Measurements from ENCODE around the gene PARK7. TPM values are rescaled to one million over a fixed set of nuclear protein-coding genes. Genes with fewer than 3 reads are reported as not detected.

PARK7 gene
- total and polyA plus RNA-seq, 7 donors, result 176 to 270 (median 243) TPM

DNA sequence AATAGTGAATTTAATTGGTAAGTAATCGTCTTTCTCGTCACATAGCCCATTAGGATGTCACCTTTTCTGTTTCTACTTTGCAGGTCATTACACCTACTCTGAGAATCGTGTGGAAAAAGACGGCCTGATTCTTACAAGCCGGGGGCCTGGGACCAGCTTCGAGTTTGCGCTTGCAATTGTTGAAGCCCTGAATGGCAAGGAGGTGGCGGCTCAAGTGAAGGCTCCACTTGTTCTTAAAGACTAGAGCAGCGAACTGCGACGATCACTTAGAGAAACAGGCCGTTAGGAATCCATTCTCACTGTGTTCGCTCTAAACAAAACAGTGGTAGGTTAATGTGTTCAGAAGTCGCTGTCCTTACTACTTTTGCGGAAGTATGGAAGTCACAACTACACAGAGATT, 23.3 kb downstream of the PARK7 start:
- 94 to 96% methylated on average over 15 of the region's 15 CpGs for WGBS, 2 donors
- DNase-seq, result no peak
- no peaks in the 10 kb centered on the region for H3K9me3 ChIP-seq

DNA sequence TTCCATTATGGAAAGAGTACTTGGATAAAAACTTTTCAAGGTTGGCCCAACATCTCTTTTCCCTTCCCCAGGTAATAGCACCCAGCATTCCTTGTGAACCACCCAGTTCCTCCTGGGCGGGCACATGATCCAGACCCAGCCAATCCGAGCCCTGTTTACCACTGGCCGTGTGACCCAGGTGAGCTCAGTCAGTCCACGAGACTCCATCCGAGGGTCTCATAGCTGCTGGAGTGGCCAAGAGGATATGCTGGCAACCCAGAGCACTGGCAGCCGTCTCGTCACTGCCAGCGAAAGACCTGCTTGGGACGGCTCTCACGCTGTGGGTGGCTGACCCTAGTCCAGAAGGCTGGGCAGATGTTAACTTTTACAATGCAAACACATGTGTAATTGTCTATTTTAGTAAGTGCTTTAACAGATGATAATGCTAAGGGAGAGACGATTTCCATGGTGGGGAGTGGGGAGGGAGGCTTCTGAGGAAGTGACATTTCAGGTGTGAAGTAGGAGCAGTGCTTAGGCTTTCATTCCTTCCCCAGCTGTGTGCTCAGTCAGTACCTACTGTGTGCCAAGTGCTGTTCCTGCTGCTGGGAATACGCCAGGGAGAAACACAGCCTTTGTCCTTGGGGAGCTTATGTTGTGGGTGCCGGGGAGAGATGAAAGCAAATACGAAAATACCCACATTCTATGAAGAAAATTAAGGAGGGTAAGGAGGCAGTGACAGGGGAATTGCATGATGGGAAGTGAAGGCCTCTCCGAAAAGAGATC, 24.5 kb downstream of the PARK7 start:
- Histone ChIP-seq H3K9me3 (no peaks in the 10 kb centered on the region), H3K4me1 (peaks cover 0 to 19% (median 1%) of the 10 kb centered on the region in 4 donors), H3K27me3 (no peaks in the 10 kb centered on the region), H3K4me3 (no peak overlapping the region), H3K27ac (no peak overlapping the region), H3K36me3 (peaks cover 0 to 45% (median 31%) of the 10 kb centered on the region in 4 donors)
- DNase-seq, result no peak
- 85 to 87% methylated on average over 15 of the region's 15 CpGs for WGBS, 2 donors
- TF ChIP-seq POLR2AphosphoS5 (IDR thresholded peaks at IDR 0.05) (peak in 1 of 4 donors; percentile 15), POLR2A (IDR thresholded peaks at IDR 0.05) (no peak)
- TF ChIP-seq, protein P1, sequence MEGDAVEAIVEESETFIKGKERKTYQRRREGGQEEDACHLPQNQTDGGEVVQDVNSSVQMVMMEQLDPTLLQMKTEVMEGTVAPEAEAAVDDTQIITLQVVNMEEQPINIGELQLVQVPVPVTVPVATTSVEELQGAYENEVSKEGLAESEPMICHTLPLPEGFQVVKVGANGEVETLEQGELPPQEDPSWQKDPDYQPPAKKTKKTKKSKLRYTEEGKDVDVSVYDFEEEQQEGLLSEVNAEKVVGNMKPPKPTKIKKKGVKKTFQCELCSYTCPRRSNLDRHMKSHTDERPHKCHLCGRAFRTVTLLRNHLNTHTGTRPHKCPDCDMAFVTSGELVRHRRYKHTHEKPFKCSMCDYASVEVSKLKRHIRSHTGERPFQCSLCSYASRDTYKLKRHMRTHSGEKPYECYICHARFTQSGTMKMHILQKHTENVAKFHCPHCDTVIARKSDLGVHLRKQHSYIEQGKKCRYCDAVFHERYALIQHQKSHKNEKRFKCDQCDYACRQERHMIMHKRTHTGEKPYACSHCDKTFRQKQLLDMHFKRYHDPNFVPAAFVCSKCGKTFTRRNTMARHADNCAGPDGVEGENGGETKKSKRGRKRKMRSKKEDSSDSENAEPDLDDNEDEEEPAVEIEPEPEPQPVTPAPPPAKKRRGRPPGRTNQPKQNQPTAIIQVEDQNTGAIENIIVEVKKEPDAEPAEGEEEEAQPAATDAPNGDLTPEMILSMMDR (IDR thresholded peaks at IDR 0.05), result no peak
- intact Hi-C loops (cut with DNase I), result no loop called here

More for the DNA sequence above, 23.3 kb downstream of the PARK7 start:
- Histone ChIP-seq H3K27ac (no peak overlapping the region), H3K4me3 (no peak overlapping the region), H3K36me3 (peaks cover 0 to 58% (median 34%) of the 10 kb centered on the region in 4 donors), H3K27me3 (no peaks in the 10 kb centered on the region), H3K4me1 (peaks cover 0 to 17% (median 1%) of the 10 kb centered on the region in 4 donors)
- no peak for TF ChIP-seq POLR2AphosphoS5 (IDR thresholded peaks at IDR 0.05)
- TF ChIP-seq POLR2A (IDR thresholded peaks at IDR 0.05), result no peak
- no peak for TF ChIP-seq EP300 (IDR thresholded peaks at IDR 0.05)
- TF ChIP-seq, protein P1 (IDR thresholded peaks at IDR 0.05), result no peak
- intact Hi-C loops (cut with DNase I), result no loop called here

DNA sequence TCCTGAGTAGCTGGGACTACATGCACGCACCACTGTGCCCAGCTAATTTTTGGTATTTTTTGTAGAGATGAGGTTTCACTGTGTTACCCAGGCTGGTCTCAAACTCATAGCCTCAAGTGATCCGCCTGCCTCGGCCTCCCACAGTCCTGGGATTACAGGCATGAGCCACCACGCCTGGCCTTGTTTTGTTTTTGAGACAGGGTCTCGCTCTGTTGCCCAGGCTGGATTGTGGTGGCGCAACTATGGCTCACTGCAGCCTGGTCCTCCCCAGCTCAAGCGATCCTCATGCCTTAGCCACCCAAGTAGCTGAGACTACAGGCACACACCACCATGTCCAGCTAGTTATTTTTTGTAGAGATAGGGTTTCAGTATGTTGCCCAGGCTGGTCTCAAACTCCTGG, 26.0 kb downstream of the PARK7 start:
- TF ChIP-seq, protein P1 (IDR thresholded peaks at IDR 0.05), result no peak
- TF ChIP-seq POLR2AphosphoS5 (IDR thresholded peaks at IDR 0.05) (no peak), POLR2A (IDR thresholded peaks at IDR 0.05) (no peak), EP300 (IDR thresholded peaks at IDR 0.05) (no peak)
- intact Hi-C loops (cut with DNase I), result no loop called here

DNA sequence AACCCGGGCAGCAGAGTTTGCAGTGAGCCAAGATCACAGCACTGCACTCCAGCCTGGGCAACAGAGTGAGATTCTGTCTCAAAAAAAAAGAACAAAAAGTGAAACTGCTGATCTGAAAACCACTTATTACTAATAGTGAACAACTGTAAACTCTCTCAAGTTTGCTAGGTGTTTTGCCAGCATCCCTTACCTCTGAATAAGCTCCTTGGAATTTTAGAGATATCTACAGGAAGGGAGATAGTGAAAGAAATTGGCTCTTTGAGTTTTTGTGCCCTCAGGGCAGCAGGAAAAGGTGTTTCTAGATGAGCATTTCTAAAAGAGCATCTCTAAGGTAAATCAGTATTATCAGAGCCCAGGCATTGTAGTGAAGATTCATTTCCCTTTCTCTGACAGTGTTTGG, 27.1 kb downstream of the PARK7 start:
- TF ChIP-seq POLR2AphosphoS5 (IDR thresholded peaks at IDR 0.05) (no peak), POLR2A (IDR thresholded peaks at IDR 0.05) (no peak), EP300 (IDR thresholded peaks at IDR 0.05) (no peak)
- TF ChIP-seq, protein P1 (IDR thresholded peaks at IDR 0.05), result no peak
- no peaks in the 10 kb centered on the region for H3K27me3 ChIP-seq
- peaks cover 0 to 11% (median 0%) of the 10 kb centered on the region in 4 donors for H3K4me1 ChIP-seq
- 90 to 93% methylated on average over 1 of the region's 1 CpG for WGBS, 2 donors
- DNase-seq, result no peak
- no peak overlapping the region for H3K27ac ChIP-seq
- H3K4me3 ChIP-seq, result no peak overlapping the region
- intact Hi-C loops (cut with DNase I), result no loop called here
- peaks cover 0 to 33% (median 22%) of the 10 kb centered on the region in 4 donors for H3K36me3 ChIP-seq
- H3K9me3 ChIP-seq, result no peaks in the 10 kb centered on the region

More for the DNA sequence above, 26.0 kb downstream of the PARK7 start:
- Histone ChIP-seq H3K27me3 (no peaks in the 10 kb centered on the region), H3K36me3 (peaks cover 0 to 39% (median 28%) of the 10 kb centered on the region in 4 donors), H3K9me3 (no peaks in the 10 kb centered on the region), H3K4me3 (no peak overlapping the region), H3K4me1 (peaks cover 0 to 13% (median under 1%) of the 10 kb centered on the region in 4 donors), H3K27ac (no peak overlapping the region)
- no peak for DNase-seq
- 92 to 96% methylated on average over 7 of the region's 7 CpGs for WGBS, 2 donors

Measured in sigmoid colon (tissue), 7 donors.